ENCODE data around the gene NAA50.

The NAA50 gene

GRCh38 chr3:113695786-113696645, 50.0 kb downstream of the NAA50 start, which contains the start of gene USF3:
USF3 (minus strand) TSS chr3:113696642; CDS start chr3:113674878, 21,764 bp downstream.
- Histone ChIP-seq H3K14ac (ENCODE audit: low read length) (no peak within 1 kb of the TSS), H2AFZ (ENCODE audit: low read length) (peak within 1 kb of the TSS; percentile 95), H3K18ac (ENCODE audit: low read length) (peak within 1 kb of the TSS; percentile 98), H2BK12ac (ENCODE audit: low read length) (no peak within 1 kb of the TSS), H3K27ac (replicated peaks; ENCODE audit: low read length) (peak within 1 kb of the TSS; percentile 98), H3K23ac (ENCODE audit: low read depth, low read length, poor library complexity) (peak within 1 kb of the TSS; percentile 20), H2BK15ac (ENCODE audit: low read length) (no peak within 1 kb of the TSS), H3K9ac (ENCODE audit: low read depth, low read length, poor library complexity) (peak within 1 kb of the TSS; percentile 95), H3K4me2 (ENCODE audit: insufficient read depth, low read length, poor library complexity, severe bottlenecking) (peak within 1 kb of the TSS; percentile 78), H3K79me1 (ENCODE audit: low read depth, low read length) (no peaks in the 10 kb centered on the region), H3K4me1 (ENCODE audit: control insufficient read depth in 2 of 2, insufficient read depth in 1 of 2, low read depth in 1 of 2, low read length in 2 of 2) (peaks cover 8 to 12% of the 10 kb centered on the region in 2 donors), H2AK5ac (ENCODE audit: low read depth, low read length) (no peak within 1 kb of the TSS), H3K9me3 (replicated peaks in 1 of 2; ENCODE audit: control insufficient read depth in 2 of 2, insufficient read depth in 1 of 2, low read depth in 1 of 2, low read length in 2 of 2) (no peaks in the 10 kb centered on the region), H4K91ac (ENCODE audit: low read depth, low read length, poor library complexity) (no peak within 1 kb of the TSS), H2BK5ac (ENCODE audit: low read length) (no peak within 1 kb of the TSS), H4K8ac (ENCODE audit: low read depth, low read length) (no peak within 1 kb of the TSS), H3K4ac (ENCODE audit: low read length) (peak within 1 kb of the TSS; percentile 45), H3K27me3 (ENCODE audit: control insufficient read depth in 3 of 3, insufficient read depth in 3 of 3, low read depth in 1 of 3, low read length in 3 of 3) (no peaks in the 10 kb centered on the region), H3K36me3 (replicated peaks in 1 of 2; ENCODE audit: control insufficient read depth in 2 of 2, insufficient read depth in 2 of 2, low read length in 2 of 2) (peaks cover 0 to 5% of the 10 kb centered on the region in 2 donors), H3K4me3 (ENCODE audit: low read length in 2 of 2) (peak within 1 kb of the TSS; percentile 70 to 94), H2BK120ac (ENCODE audit: low read depth, low read length) (no peak within 1 kb of the TSS)
- WGBS, 2 donors (ENCODE audit: extremely low coverage in 2 of 2, insufficient read length in 2 of 2, insufficient replicate concordance in 1 of 2): no CpG with 5 or more reads among the region's 75 CpGs
- DNase-seq (ENCODE audit: low spot score): no peak

- Histone ChIP-seq H3K4me2 (ENCODE audit: insufficient read depth, low read length, poor library complexity, severe bottlenecking) (peak overlapping the region; percentile 78), H3K4me1 (ENCODE audit: control insufficient read depth in 2 of 2, insufficient read depth in 1 of 2, low read depth in 1 of 2, low read length in 2 of 2) (peaks cover 8 to 12% of the 10 kb centered on the region in 2 donors), H2BK5ac (ENCODE audit: low read length) (no peak overlapping the region), H3K79me1 (ENCODE audit: low read depth, low read length) (peaks cover under 1% of the 10 kb centered on the region), H3K14ac (ENCODE audit: low read length) (no peak overlapping the region), H3K27ac (replicated peaks; ENCODE audit: low read length) (peak overlapping the region; percentile 98), H3K23ac (ENCODE audit: low read depth, low read length, poor library complexity) (no peak overlapping the region), H2BK120ac (ENCODE audit: low read depth, low read length) (no peak overlapping the region), H2AFZ (ENCODE audit: low read length) (peak overlapping the region; percentile 95), H4K91ac (ENCODE audit: low read depth, low read length, poor library complexity) (no peak overlapping the region), H3K4me3 (ENCODE audit: low read length in 2 of 2) (peak overlapping the region; percentile 70 to 94), H3K36me3 (replicated peaks in 1 of 2; ENCODE audit: control insufficient read depth in 2 of 2, insufficient read depth in 2 of 2, low read length in 2 of 2) (peaks cover 0 to 5% of the 10 kb centered on the region in 2 donors), H3K9me3 (replicated peaks in 1 of 2; ENCODE audit: control insufficient read depth in 2 of 2, insufficient read depth in 1 of 2, low read depth in 1 of 2, low read length in 2 of 2) (no peaks in the 10 kb centered on the region), H3K18ac (ENCODE audit: low read length) (no peak overlapping the region), H3K9ac (ENCODE audit: low read depth, low read length, poor library complexity) (no peak overlapping the region), H2BK15ac (ENCODE audit: low read length) (no peak overlapping the region), H4K8ac (ENCODE audit: low read depth, low read length) (no peak overlapping the region), H3K4ac (ENCODE audit: low read length) (no peak overlapping the region), H2AK5ac (ENCODE audit: low read depth, low read length) (no peak overlapping the region), H3K27me3 (ENCODE audit: control insufficient read depth in 3 of 3, insufficient read depth in 3 of 3, low read depth in 1 of 3, low read length in 3 of 3) (no peaks in the 10 kb centered on the region), H2BK12ac (ENCODE audit: low read length) (no peak overlapping the region)
- no CpG with 5 or more reads among the region's 8 CpGs for whole genome bisulfite sequencing, 2 donors (ENCODE audit: extremely low coverage in 2 of 2, insufficient read length in 2 of 2, insufficient replicate concordance in 1 of 2)
- DNase-seq (ENCODE audit: low spot score): no peak
Observed at GRCh38 chr3:113695431-113695785, 50.6 kb downstream of the NAA50 start.

DNA sequence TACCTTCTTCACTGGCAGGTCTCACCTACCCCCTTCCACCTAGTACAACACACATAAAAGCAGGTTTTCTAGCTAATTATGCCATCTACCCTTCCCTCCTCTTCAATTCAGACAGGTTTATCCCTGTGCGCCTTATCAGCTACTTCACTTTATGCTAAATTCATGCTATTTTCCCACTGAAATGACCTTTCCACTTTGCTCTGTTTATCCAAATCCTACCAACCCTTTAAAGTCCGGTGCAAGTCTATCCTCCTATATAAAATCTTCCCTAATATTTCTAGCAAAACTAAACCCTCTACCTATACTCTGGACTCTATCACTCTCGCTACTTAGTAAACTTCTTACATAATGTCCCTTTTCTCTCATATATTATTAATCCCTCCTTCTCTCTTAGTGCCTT, 55.6 kb downstream of the NAA50 start:
- no peak overlapping the region for H2AFZ ChIP-seq (ENCODE audit: low read length)
- H3K36me3 ChIP-seq (replicated peaks in 1 of 2; ENCODE audit: control insufficient read depth in 2 of 2, insufficient read depth in 2 of 2, low read length in 2 of 2): peaks cover 0 to 8% of the 10 kb centered on the region in 2 donors
- H3K4me1 ChIP-seq (ENCODE audit: control insufficient read depth in 2 of 2, insufficient read depth in 1 of 2, low read depth in 1 of 2, low read length in 2 of 2): peaks cover 5 to 8% of the 10 kb centered on the region in 2 donors
- H3K79me1 ChIP-seq (ENCODE audit: low read depth, low read length): peaks cover 6% of the 10 kb centered on the region
- no peak overlapping the region for H3K4me2 ChIP-seq (ENCODE audit: insufficient read depth, low read length, poor library complexity, severe bottlenecking)
- peaks cover 0 to 9% of the 10 kb centered on the region in 2 donors for H3K9me3 ChIP-seq (replicated peaks in 1 of 2; ENCODE audit: control insufficient read depth in 2 of 2, insufficient read depth in 1 of 2, low read depth in 1 of 2, low read length in 2 of 2)
- no peak overlapping the region for H4K91ac ChIP-seq (ENCODE audit: low read depth, low read length, poor library complexity)
- WGBS, 2 donors (ENCODE audit: extremely low coverage in 2 of 2, insufficient read length in 2 of 2, insufficient replicate concordance in 1 of 2): 100% methylated on average over 1 of the region's 3 CpGs; no CpG with 5 or more reads in 1 of the 2 donors
- H3K23ac ChIP-seq (ENCODE audit: low read depth, low read length, poor library complexity): no peak overlapping the region
- H3K27ac ChIP-seq (replicated peaks; ENCODE audit: low read length): no peak overlapping the region
- H3K4me3 ChIP-seq (ENCODE audit: low read length in 2 of 2): no peak overlapping the region
- no peak overlapping the region for H3K9ac ChIP-seq (ENCODE audit: low read depth, low read length, poor library complexity)
- H3K18ac ChIP-seq (ENCODE audit: low read length): no peak overlapping the region
- no peak for DNase-seq (ENCODE audit: low spot score)
- no peak overlapping the region for H3K4ac ChIP-seq (ENCODE audit: low read length)
- no peak overlapping the region for H2BK120ac ChIP-seq (ENCODE audit: low read depth, low read length)
- no peak overlapping the region for H4K8ac ChIP-seq (ENCODE audit: low read depth, low read length)
- H3K14ac ChIP-seq (ENCODE audit: low read length): no peak overlapping the region
- H3K27me3 ChIP-seq (ENCODE audit: control insufficient read depth in 3 of 3, insufficient read depth in 3 of 3, low read depth in 1 of 3, low read length in 3 of 3): no peaks in the 10 kb centered on the region
- no peak overlapping the region for H2AK5ac ChIP-seq (ENCODE audit: low read depth, low read length)
- H2BK5ac ChIP-seq (ENCODE audit: low read length): no peak overlapping the region
- no peak overlapping the region for H2BK15ac ChIP-seq (ENCODE audit: low read length)
- no peak overlapping the region for H2BK12ac ChIP-seq (ENCODE audit: low read length)

DNA sequence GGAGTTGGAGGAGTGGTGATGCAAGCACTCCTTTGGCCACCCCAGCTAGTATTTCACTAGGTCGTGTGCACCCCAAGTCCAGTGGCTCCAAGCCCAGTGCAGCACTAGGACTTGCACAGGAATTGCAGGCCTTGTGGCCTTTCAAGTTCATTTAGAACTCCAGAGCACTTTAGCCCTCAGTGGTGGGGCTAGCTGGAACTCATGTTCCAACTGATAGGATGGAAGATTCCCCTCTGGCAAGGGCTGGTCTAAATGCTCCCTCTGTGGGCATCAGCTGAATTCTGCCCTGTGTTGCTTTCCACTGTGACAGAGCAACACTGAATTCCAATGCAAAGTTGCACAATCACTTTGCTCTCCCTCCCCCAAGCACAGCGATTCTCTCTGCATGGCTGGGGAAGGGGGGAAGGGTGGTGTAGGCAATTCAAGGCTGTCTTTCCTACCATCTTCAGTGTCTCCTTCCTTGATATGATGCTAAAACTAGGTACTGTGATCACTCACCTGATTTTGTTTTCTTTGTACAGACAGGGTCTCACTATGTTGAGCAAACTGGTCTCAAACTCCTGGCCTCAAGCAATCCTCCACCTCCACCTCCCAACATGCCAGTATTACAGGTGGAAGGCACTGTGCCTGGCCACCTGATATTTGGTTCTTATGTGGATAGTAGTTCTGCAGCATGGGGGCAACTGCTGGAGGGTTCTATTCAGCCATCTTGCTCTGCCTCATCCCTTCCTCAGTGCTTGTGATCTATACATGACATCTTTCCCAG, 59.9 kb downstream of the NAA50 start:
- no CpG with 5 or more reads among the region's 2 CpGs for WGBS, 2 donors (ENCODE audit: extremely low coverage in 2 of 2, insufficient read length in 2 of 2, insufficient replicate concordance in 1 of 2)
- Histone ChIP-seq H4K8ac (ENCODE audit: low read depth, low read length) (no peak overlapping the region), H2AK5ac (ENCODE audit: low read depth, low read length) (no peak overlapping the region), H3K23ac (ENCODE audit: low read depth, low read length, poor library complexity) (no peak overlapping the region), H2AFZ (ENCODE audit: low read length) (no peak overlapping the region), H2BK15ac (ENCODE audit: low read length) (no peak overlapping the region), H3K4me1 (ENCODE audit: control insufficient read depth in 2 of 2, insufficient read depth in 1 of 2, low read depth in 1 of 2, low read length in 2 of 2) (peaks cover 0 to 3% of the 10 kb centered on the region in 2 donors), H2BK12ac (ENCODE audit: low read length) (no peak overlapping the region), H4K91ac (ENCODE audit: low read depth, low read length, poor library complexity) (no peak overlapping the region), H2BK5ac (ENCODE audit: low read length) (no peak overlapping the region), H3K9ac (ENCODE audit: low read depth, low read length, poor library complexity) (no peak overlapping the region), H3K27ac (replicated peaks; ENCODE audit: low read length) (no peak overlapping the region), H3K4me3 (ENCODE audit: low read length in 2 of 2) (no peak overlapping the region), H3K14ac (ENCODE audit: low read length) (no peak overlapping the region), H2BK120ac (ENCODE audit: low read depth, low read length) (no peak overlapping the region), H3K79me1 (ENCODE audit: low read depth, low read length) (peaks cover 6% of the 10 kb centered on the region), H3K18ac (ENCODE audit: low read length) (no peak overlapping the region), H3K9me3 (replicated peaks in 1 of 2; ENCODE audit: control insufficient read depth in 2 of 2, insufficient read depth in 1 of 2, low read depth in 1 of 2, low read length in 2 of 2) (peaks cover 3 to 18% of the 10 kb centered on the region in 2 donors), H3K27me3 (ENCODE audit: control insufficient read depth in 3 of 3, insufficient read depth in 3 of 3, low read depth in 1 of 3, low read length in 3 of 3) (no peaks in the 10 kb centered on the region), H3K4ac (ENCODE audit: low read length) (no peak overlapping the region), H3K4me2 (ENCODE audit: insufficient read depth, low read length, poor library complexity, severe bottlenecking) (no peak overlapping the region), H3K36me3 (replicated peaks in 1 of 2; ENCODE audit: control insufficient read depth in 2 of 2, insufficient read depth in 2 of 2, low read length in 2 of 2) (peaks cover 0 to 3% of the 10 kb centered on the region in 2 donors)
- no peak for DNase-seq (ENCODE audit: low spot score)

All from neuronal stem cell (in vitro differentiated cells).